GM12801 (cell line): ENCODE measurements around the gene BTBD1.

Source experiments
- TF ChIP-seq, protein P1 (sequence below): IDR thresholded peaks from one replicate; pipeline ENCODE4 v1.5.1; 2011; ENCODE audit warnings: control low read depth; ENCODE audit not compliant: insufficient read length; ENCODE audit errors: extremely low read depth

The BTBD1 gene

GRCh38 chr15:83062768-83063180, 4.3 kb downstream of the BTBD1 start:
- TF ChIP-seq, protein P1, sequence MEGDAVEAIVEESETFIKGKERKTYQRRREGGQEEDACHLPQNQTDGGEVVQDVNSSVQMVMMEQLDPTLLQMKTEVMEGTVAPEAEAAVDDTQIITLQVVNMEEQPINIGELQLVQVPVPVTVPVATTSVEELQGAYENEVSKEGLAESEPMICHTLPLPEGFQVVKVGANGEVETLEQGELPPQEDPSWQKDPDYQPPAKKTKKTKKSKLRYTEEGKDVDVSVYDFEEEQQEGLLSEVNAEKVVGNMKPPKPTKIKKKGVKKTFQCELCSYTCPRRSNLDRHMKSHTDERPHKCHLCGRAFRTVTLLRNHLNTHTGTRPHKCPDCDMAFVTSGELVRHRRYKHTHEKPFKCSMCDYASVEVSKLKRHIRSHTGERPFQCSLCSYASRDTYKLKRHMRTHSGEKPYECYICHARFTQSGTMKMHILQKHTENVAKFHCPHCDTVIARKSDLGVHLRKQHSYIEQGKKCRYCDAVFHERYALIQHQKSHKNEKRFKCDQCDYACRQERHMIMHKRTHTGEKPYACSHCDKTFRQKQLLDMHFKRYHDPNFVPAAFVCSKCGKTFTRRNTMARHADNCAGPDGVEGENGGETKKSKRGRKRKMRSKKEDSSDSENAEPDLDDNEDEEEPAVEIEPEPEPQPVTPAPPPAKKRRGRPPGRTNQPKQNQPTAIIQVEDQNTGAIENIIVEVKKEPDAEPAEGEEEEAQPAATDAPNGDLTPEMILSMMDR: no peak

DNA sequence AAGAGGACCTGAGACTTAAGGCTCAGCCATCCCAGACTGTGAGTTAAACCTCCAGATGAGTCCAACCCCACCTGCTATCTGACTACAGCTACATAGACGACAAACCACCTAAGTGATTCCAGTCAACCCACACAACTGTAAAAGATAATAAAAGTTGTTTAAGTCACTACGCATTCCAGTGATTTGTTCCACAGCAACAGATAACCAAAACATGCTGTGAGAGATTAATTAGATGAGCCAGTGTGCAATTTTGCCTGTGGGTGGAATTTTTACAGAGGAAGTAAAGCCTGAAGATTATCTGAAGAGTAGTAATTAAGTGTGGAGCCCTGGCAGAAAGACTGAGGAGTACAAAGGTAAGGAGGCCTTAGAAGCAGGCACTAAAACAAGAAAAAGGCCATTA, 5.4 kb downstream of the BTBD1 start:
- TF ChIP-seq, protein P1: no peak

DNA sequence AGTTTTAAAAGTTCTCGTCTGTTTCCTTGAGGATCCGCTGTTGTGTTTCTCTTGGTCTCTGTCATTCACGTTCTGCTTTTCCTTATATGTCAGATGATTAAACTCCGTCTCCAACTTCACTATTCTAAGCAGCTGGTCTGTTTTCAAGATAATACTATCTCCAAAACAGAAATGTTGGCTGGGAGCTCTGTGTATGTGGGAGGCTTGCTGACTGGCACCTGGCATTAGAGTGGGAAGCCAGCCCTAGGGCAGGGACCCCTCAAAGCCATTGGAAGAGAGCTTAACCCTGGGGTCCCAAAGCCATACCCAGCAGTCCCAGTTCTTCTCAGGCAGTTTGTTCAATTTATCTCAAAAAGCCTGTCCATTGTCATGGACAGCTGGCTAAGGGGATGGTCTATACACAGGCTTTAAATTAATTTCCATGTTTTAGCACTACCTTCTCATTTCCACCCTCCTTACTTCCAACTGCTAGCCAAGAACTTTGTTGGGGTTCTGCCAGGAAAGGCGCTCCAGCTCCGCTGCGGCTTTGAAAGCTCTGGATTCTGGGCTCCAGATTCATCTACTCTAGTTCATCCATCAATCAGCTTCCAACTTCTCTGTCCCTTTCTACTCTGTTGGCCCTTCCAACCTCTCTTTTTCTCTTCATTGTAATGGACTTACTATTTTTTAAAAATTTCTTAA, 9.2 kb downstream of the BTBD1 start:
- TF ChIP-seq, protein P1: no peak

GRCh38 chr15:83057002-83057401, 10.1 kb downstream of the BTBD1 start:
- TF ChIP-seq, protein P1: no peak

DNA sequence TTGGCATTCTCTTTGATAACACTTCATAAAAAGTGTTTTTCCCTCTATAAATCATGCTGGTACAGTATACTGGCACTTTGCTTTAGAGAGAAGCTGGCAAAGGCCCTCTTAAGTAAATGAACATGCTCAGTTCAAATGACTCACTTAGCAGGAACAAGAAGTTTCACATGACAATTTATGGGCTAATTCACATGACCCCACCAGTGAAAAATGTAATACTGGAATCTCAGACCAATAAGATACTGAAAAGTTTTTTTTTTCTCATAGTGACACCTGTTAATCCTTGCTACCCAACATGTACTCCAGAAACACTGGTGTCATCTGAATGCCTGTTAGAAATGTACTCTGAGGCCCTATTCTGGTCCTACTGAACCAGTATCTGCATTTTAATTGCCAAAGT, 13.9 kb downstream of the BTBD1 start:
- TF ChIP-seq, protein P1: no peak

DNA sequence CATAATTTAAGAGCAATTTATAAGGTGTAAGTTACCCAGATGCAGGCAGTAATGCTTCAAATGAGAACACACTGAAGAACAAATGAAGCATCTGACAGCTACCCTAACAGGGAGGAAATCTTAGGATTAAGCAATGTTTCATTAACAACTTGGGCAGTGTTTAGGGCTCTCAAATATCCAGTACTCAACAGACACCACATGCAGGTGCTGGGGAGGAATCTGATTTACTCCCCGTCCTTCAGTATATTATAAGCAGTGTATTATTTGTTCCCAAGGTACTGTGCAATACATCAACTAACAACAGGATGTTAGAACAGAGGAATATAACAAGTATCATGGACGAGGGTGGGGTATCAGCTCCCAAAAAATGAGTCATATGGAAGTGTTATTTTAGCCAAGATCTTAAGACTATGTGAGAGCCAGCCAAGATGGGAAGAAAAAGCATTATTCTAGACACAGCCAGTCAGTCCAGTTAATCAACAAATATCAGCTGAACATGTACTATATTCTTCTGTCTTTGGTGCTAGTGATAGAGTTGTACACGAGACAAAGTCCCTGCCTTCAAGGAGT, 20.4 kb downstream of the BTBD1 start:
- TF ChIP-seq, protein P1: no peak

DNA sequence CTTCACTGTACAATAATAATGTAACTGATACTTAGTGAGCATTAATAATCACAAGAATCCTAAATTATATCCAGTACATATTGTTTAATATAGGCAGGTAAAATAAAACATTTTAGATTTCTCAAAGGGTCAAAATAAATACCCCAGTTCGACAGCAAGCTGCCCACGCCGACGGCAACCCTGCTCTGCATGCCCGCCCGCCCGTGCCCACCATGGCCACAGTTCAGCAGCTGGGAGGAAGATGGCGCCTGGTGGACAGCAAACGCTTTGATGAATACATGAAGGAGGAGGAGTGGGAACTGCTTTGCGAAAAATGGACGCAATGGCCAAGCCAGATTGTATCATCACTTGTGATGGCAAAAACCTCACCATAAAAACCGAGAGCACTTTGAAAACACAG, 22.9 kb downstream of the BTBD1 start:
- TF ChIP-seq, protein P1: no peak

DNA sequence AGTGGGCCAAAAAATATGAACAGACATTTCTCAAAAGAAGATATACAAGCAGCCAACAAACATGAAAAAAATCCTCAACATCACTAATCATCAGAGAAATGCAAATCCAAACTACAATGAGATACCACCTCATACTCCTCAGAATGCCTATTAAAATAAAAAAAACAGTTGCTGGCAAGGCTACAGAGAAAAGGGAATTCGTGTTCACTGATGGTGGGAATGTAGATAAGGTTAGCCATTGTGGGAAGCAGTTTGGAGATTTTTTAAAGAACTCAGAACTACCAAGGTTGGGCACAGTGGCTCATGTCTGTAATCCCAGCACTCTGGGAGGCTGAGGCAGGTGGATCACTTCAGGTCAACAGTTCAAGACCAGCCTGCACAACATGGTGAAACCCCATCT, 27.8 kb downstream of the BTBD1 start:
- TF ChIP-seq, protein P1: no peak
